OCI-LY1 (cell line): ENCODE results near the gene NUP93.

Experiments
- H2AFZ ChIP-seq: fragments of 200-600 bp; sonication (generic), shearing (Covaris generic); 2 replicates; pipeline ENCODE4 v1.6.0; 2014; ENCODE audit warnings: antibody characterized with exemption, mild to moderate bottlenecking, low read length
- H3F3A ChIP-seq: fragments of 200-600 bp; sonication (generic), shearing (Covaris generic); 2 replicates; pipeline ENCODE4 v1.6.0; 2014; ENCODE audit warnings: mild to moderate bottlenecking, antibody characterized with exemption, low read length, moderate library complexity; ENCODE audit not compliant: insufficient read depth
- H3K27ac ChIP-seq: fragments of 200-600 bp; sonication (generic); 2 replicates; pipeline ENCODE4 v1.5.1; 2014; ENCODE audit warnings: low read length, mixed run types, mild to moderate bottlenecking, low read depth; ENCODE audit not compliant: poor library complexity, severe bottlenecking
- H3K27me3 ChIP-seq: fragments of 200-600 bp; sonication (generic); 2 replicates; pipeline ENCODE4 v1.6.0; 2014; ENCODE audit warnings: antibody characterized with exemption, mild to moderate bottlenecking, low read length, moderate library complexity; ENCODE audit not compliant: insufficient read depth
- H3K36me3 ChIP-seq: fragments of 200-600 bp; sonication (generic); 2 replicates; pipeline ENCODE4 v1.6.1; 2014; ENCODE audit warnings: mild to moderate bottlenecking, antibody characterized with exemption, low read length, moderate library complexity, mixed read lengths; ENCODE audit not compliant: insufficient read depth
- H3K4me1 ChIP-seq: fragments of 200-600 bp; sonication (generic); 2 replicates; pipeline ENCODE4 v1.5.1; 2014; ENCODE audit warnings: mild to moderate bottlenecking, low read length, moderate library complexity; ENCODE audit not compliant: insufficient read depth, severe bottlenecking
- H3K4me2 ChIP-seq: fragments of 200-600 bp; sonication (generic), shearing (Covaris generic); 2 replicates; pipeline ENCODE4 v1.6.1; 2014; ENCODE audit warnings: low read length
- H3K4me3 ChIP-seq: fragments of 200-600 bp; sonication (generic); 2 replicates; pipeline ENCODE4 v1.5.1; 2014; ENCODE audit warnings: low read length, low read depth, mild to moderate bottlenecking, mixed read lengths; ENCODE audit not compliant: poor library complexity, severe bottlenecking
- H3K79me2 ChIP-seq: fragments of 200-600 bp; shearing (Covaris generic); 2 replicates; pipeline ENCODE4 v1.6.1; 2016; ENCODE audit warnings: mixed run types, low read length, mixed read lengths; ENCODE audit not compliant: insufficient read depth
- H3K9ac ChIP-seq: fragments of 200-600 bp; sonication (generic), shearing (Covaris generic); 2 replicates; pipeline ENCODE4 v1.6.1; 2014; ENCODE audit warnings: mild to moderate bottlenecking, low read length, mixed read lengths
- H3K9me2 ChIP-seq: fragments of 200-600 bp; sonication (generic), shearing (Covaris generic); 2 replicates; pipeline ENCODE4 v1.6.1; 2014; ENCODE audit warnings: low read depth, mild to moderate bottlenecking, low read length, mixed read lengths
- H3K9me3 ChIP-seq: fragments of 200-600 bp; shearing (Covaris generic); 2 replicates; pipeline ENCODE4 v1.6.1; 2014; ENCODE audit warnings: low read length, mixed read lengths
- H4K20me1 ChIP-seq: fragments of 200-600 bp; sonication (generic), shearing (Covaris generic); 2 replicates; pipeline ENCODE4 v1.6.0; 2016; ENCODE audit warnings: mild to moderate bottlenecking, low read length; ENCODE audit not compliant: insufficient read depth
- EZH2 ChIP-seq: fragments of 200-600 bp; sonication (generic), shearing (Covaris generic); IDR thresholded peaks from 2 replicates; pipeline ENCODE4 v1.8.0; 2017; ENCODE audit warnings: borderline replicate concordance, mixed run types, mild to moderate bottlenecking, antibody characterized with exemption, low read length, moderate library complexity, mixed read lengths
- TF ChIP-seq, protein P1 (sequence below): fragments of 200-600 bp; sonication (generic), shearing (Covaris generic); IDR thresholded peaks from 2 replicates; pipeline ENCODE4 v1.5.1; 2017; ENCODE audit warnings: mild to moderate bottlenecking, antibody characterized with exemption, low read length, moderate library complexity, mixed read lengths

Gene NUP93

DNA sequence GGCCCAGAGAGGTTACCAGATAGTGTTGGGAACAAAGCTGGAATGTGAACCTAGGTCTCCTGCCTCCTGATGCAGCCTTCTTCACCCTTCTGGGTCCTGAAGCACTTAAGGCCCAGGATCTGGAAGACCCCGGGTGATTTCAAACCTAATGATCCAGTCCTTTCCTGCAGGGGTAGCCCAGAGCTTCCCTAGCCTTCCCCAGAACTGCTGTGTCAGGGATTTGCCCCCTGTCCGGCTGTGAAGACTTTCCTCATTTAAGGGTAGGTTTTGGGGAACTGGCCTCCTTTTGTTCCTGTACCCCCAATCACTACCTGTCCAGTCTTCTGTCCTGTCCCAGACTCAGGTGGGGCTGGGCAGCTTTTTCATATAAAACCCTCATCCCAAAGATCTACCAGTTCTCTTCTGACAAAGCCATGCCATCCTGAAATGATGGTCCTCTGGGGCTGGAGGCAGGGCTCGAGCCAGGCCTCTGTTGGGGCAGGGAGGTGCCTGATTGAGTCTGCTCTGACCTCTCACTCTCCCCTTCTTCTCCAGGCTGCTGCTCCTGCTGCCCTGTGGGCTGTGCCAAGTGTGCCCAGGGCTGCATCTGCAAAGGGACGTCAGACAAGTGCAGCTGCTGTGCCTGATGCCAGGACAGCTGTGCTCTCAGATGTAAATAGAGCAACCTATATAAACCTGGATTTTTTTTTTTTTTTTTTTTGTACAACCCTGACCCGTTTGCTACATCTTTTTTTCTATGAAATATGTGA, 46.3 kb upstream of the NUP93 start:
- H3K27ac ChIP-seq, result no peak overlapping the region
- peaks cover 12% of the 10 kb centered on the region for H3K4me1 ChIP-seq
- H3K9me3 ChIP-seq, result no peaks in the 10 kb centered on the region
- H3K4me3 ChIP-seq, result no peak overlapping the region
- H3K9me2 ChIP-seq, result no peaks in the 10 kb centered on the region
- H3K79me2 ChIP-seq, result no peaks in the 10 kb centered on the region
- no peaks in the 10 kb centered on the region for H3F3A ChIP-seq
- no peaks in the 10 kb centered on the region; the same call in 1 of the 2 replicates for H3K27me3 ChIP-seq
- H2AFZ ChIP-seq, result no peak overlapping the region
- TF ChIP-seq, protein P1, sequence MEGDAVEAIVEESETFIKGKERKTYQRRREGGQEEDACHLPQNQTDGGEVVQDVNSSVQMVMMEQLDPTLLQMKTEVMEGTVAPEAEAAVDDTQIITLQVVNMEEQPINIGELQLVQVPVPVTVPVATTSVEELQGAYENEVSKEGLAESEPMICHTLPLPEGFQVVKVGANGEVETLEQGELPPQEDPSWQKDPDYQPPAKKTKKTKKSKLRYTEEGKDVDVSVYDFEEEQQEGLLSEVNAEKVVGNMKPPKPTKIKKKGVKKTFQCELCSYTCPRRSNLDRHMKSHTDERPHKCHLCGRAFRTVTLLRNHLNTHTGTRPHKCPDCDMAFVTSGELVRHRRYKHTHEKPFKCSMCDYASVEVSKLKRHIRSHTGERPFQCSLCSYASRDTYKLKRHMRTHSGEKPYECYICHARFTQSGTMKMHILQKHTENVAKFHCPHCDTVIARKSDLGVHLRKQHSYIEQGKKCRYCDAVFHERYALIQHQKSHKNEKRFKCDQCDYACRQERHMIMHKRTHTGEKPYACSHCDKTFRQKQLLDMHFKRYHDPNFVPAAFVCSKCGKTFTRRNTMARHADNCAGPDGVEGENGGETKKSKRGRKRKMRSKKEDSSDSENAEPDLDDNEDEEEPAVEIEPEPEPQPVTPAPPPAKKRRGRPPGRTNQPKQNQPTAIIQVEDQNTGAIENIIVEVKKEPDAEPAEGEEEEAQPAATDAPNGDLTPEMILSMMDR, result no peak
- no peak for TF ChIP-seq EZH2
- no peak overlapping the region for H3K4me2 ChIP-seq
- H3K9ac ChIP-seq, result no peak overlapping the region
- no peaks in the 10 kb centered on the region for H4K20me1 ChIP-seq
- H3K36me3 ChIP-seq, result no peaks in the 10 kb centered on the region

DNA sequence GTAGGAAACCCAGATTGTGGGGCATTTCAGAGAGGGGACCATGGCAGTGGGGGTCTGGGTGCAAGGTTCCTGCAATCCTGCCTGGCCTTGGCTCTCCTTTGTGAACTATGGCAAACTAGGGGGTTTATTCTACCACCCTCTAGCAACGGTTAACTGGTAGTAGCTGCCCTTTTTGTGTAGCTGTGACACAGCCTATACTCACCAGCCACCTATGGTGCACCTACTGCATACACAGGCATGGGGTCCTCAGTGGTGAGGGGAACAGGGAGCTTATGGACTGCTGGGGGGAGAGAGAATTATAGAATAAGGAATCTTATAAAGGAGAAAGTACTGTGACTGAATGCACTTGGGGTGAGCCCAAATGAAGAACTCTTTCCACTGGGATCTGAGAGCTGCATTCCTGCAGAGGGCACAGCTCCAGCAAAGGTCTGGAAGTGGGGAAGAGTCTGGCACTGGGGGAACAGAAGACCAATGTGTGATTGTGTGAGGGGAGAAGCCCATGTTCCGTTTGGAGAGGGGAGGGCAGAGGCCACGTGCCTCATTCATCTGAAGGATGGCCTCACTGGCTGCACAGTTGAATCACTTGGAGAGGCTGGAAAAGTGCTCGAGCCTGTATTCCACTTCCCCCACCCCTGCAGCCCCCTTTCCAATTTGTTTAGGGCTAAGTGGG, 45.5 kb upstream of the NUP93 start:
- no peak overlapping the region for H3K4me2 ChIP-seq
- no peaks in the 10 kb centered on the region; the same call in 1 of the 2 replicates for H3K27me3 ChIP-seq
- no peak overlapping the region for H3K4me3 ChIP-seq

DNA sequence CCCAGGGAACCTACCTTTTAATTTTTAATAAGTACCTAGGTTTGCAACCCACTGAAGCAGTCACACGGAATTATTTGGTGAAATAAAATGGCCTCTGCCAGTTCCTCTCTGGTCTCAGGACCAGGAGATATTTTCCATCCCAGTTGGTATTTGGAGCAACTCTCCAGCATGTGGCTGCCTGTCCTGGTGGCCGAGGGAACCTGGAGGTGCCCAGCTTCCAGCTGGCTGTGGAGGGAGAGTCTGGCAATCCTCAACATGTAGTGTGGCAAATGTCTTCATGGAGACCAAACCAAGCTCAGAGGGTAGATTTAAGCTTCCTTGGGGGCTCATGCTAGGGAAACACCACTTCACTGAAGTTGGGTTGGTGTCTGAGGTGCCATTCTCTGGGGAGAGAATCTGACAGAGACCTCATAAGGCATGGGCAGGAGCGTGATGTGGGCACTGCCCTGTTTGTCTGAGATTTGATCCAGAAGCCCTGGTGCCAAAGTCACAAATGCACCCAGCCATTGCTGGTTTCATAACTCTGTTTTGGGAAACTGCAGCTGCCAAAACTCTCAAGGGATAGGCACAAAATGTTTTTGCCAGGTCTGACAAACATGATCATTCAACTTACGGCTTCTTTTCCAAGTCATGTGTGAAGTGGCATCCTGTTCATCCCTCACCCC, 44.9 kb upstream of the NUP93 start:
- Histone ChIP-seq H3K9me3 (no peaks in the 10 kb centered on the region), H3K4me1 (peaks cover 12% of the 10 kb centered on the region), H3F3A (no peaks in the 10 kb centered on the region), H4K20me1 (no peaks in the 10 kb centered on the region), H3K9me2 (no peaks in the 10 kb centered on the region), H3K27me3 (no peaks in the 10 kb centered on the region; the same call in 1 of the 2 replicates), H3K36me3 (no peaks in the 10 kb centered on the region), H3K27ac (no peak overlapping the region), H3K79me2 (no peaks in the 10 kb centered on the region), H2AFZ (no peak overlapping the region), H3K4me2 (no peak overlapping the region), H3K4me3 (no peak overlapping the region), H3K9ac (no peak overlapping the region)
- TF ChIP-seq EZH2, result no peak
- TF ChIP-seq, protein P1, result no peak

More for the DNA sequence above, 45.5 kb upstream of the NUP93 start:
- Histone ChIP-seq H3F3A (no peaks in the 10 kb centered on the region), H3K4me1 (peaks cover 12% of the 10 kb centered on the region), H3K9me3 (no peaks in the 10 kb centered on the region), H3K9ac (no peak overlapping the region), H3K9me2 (no peaks in the 10 kb centered on the region), H4K20me1 (no peaks in the 10 kb centered on the region), H2AFZ (no peak overlapping the region), H3K79me2 (no peaks in the 10 kb centered on the region), H3K36me3 (no peaks in the 10 kb centered on the region), H3K27ac (no peak overlapping the region)
- TF ChIP-seq EZH2, result no peak
- TF ChIP-seq, protein P1, result no peak
